Activated CD4-positive, alpha-beta T cell treated with anti-CD3 and anti-CD28 coated beads, Interleukin-2, amount 50 U/mL, for 16 hours (primary cell): ENCODE data around the gene USE1.
A peak's percentile ranks its signal among the peaks of the same experiment; 100 is the strongest.

ENCODE experiments used
- DNase-seq: peaks from one replicate; pipeline ENCODE4 v3.0.0-alpha.2; 2020

Gene USE1

GRCh38 chr19:17259118-17259780 is 44.1 kb downstream of the USE1 start:
- DNase-seq, result no peak

GRCh38 chr19:17259934-17260333 is 44.8 kb downstream of the USE1 start:
- no peak for DNase-seq

GRCh38 chr19:17260842-17261325 is 45.7 kb downstream of the USE1 start:
- peak; percentile 92 for DNase-seq

- DNase-seq, result no peak
These were observed 47.4 kb downstream of the USE1 start for GRCh38 chr19:17262557-17262956.

- no peak for DNase-seq
These were observed 48.8 kb downstream of the USE1 start for GRCh38 chr19:17263712-17264640.

- no peak for DNase-seq
These were observed 49.5 kb downstream of the USE1 start, which contains the start of gene USHBP1 for GRCh38 chr19:17264641-17264979. TSS of gene USHBP1 (minus strand) at chr19:17264745. CDS start at chr19:17264299, 446 bp downstream.

GRCh38 chr19:17266026-17266425 is 50.9 kb downstream of the USE1 start:
- DNase-seq, result no peak

- no peak for DNase-seq
These were observed 51.4 kb downstream of the USE1 start for GRCh38 chr19:17266589-17266974.

GRCh38 chr19:17266975-17267788 is 52.0 kb downstream of the USE1 start, which contains the start of gene BABAM1:
TSS of gene BABAM1 (plus strand) at chr19:17267443. CDS start at chr19:17268807, 1,364 bp downstream.
- DNase-seq, result peak; percentile 99

- DNase-seq, result no peak
These were observed 53.6 kb downstream of the USE1 start for GRCh38 chr19:17268754-17269153.
